ENCODE data around the gene ASCL5.

- TF ChIP-seq EZH2phosphoT487 (IDR thresholded peaks at IDR 0.05; ENCODE audit: borderline replicate concordance): no peak
- TF ChIP-seq, protein P1, sequence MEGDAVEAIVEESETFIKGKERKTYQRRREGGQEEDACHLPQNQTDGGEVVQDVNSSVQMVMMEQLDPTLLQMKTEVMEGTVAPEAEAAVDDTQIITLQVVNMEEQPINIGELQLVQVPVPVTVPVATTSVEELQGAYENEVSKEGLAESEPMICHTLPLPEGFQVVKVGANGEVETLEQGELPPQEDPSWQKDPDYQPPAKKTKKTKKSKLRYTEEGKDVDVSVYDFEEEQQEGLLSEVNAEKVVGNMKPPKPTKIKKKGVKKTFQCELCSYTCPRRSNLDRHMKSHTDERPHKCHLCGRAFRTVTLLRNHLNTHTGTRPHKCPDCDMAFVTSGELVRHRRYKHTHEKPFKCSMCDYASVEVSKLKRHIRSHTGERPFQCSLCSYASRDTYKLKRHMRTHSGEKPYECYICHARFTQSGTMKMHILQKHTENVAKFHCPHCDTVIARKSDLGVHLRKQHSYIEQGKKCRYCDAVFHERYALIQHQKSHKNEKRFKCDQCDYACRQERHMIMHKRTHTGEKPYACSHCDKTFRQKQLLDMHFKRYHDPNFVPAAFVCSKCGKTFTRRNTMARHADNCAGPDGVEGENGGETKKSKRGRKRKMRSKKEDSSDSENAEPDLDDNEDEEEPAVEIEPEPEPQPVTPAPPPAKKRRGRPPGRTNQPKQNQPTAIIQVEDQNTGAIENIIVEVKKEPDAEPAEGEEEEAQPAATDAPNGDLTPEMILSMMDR (conservative IDR thresholded peaks at IDR 0.05; ENCODE audit: low read length): no peak
These were observed 29.4 kb upstream of the ASCL5 start for GRCh38 chr1:201156346-201156745.

Data from Loucy (cell line).